NK-92 (cell line): Measurements from ENCODE around the gene TBX22.
"Not testable (repeated sequence)": the region's sequence is repeated elsewhere in the genome, so short reads cannot be mapped to it uniquely, and the experiment has no call there.

Source experiments
- DNase-seq: peaks from one replicate; lab custom pipeline; 2025; ENCODE audit not compliant: unreplicated experiment; lab: John Stamatoyannopoulos, UW

TBX22 gene, protein sequence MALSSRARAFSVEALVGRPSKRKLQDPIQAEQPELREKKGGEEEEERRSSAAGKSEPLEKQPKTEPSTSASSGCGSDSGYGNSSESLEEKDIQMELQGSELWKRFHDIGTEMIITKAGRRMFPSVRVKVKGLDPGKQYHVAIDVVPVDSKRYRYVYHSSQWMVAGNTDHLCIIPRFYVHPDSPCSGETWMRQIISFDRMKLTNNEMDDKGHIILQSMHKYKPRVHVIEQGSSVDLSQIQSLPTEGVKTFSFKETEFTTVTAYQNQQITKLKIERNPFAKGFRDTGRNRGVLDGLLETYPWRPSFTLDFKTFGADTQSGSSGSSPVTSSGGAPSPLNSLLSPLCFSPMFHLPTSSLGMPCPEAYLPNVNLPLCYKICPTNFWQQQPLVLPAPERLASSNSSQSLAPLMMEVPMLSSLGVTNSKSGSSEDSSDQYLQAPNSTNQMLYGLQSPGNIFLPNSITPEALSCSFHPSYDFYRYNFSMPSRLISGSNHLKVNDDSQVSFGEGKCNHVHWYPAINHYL

DNA sequence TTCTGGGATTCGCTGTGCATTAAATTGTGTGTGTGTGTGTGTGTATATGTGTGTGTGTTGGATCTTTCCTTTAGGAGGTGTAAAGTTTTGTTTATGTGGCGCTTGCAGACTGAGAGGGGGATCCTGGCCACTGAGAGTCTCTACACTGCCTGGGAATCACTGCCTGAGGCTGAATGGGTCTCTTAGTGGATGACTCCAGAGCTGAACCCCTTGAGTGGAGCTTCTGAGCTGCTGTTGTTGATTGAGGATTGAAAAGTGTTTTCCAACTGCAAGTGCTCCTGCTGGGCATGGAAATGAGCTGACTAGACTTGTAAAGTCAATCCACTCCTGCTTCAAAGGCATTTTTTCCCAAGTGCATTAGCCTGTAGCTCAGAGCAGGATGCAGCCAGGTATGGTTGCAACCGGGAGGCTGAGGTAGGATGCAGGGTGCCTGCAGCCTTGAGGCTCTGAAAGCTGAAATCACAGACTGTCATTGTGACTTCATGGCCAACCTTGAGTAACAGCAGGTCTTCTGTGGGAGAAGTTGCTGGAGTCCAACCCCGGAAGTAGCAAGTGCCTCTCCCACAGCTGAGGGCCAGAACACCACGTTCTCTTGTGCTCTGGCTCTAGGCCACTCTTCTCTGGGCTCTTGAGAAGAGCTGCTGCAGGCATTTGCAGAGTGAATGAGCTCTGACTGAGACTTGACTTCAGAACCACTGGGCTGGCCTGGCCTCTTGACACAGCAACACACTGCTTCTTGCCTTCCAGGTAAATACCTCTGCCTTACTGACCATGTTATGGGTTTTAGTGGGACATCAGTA lies at the start of gene TBX22:
Gene TBX22, plus strand, starts transcription at position 613 of the 800 bp plus-strand sequence. CDS start 7,517 bp downstream, outside the sequence.
- no peak for DNase-seq

DNA sequence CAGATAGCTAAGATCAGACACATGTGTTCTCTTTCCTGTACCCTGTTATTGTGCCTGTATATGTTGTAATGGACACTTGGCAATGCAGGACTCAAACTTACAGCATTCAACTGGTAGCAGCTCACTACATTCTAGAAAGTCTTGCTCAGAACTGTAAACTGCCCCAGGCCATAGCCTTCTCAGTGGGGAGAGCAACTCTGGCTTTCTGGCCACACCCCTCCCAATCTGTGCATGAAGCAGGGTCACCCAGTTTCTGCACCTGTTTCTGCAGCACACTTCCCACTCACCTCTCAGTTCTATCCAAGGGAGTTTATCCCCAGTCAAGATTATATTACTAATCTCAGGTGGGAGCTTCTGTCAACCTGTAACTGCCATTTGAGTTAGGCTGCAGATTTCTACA lies 38.9 kb upstream of the TBX22 start:
- no peak for DNase-seq

DNA sequence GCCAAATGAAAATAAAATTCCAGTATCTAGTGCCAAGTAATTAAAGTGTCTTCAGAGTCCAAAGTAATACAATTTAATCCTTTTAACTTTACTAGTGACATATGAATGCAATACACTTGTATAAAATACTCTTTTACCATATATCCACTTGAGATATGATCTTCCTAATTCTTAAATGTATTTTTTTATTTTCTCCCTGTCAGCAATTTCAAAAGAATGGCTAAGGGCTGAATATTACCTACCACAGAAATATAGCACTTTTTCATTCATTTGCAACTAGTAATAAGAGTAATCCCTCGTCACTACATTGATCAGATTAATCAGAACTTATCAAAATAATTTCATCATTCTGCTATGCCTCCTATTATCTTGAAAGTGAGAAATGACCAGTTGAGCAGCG lies 10.1 kb upstream of the TBX22 start:
- DNase-seq = no peak

DNA sequence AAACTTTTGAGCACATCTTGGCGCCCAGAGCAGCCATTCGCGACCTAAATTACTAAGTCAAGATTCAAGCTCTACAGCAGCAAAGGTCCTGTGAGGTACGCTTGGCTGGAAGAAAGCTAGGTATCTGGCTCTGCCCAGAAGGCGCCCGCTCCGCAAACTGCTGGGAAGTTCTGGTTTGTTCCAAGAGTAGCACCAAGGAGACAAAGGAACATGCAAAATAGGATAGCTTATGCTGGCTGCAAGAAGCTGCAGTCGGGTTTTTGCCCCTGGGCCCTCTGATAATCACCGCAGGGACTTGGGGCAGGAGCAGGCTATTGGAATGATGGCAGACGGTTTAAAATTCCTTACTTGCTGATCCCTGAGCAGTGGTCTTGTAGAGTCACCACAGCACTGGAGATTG lies 3.0 kb upstream of the TBX22 start:
- no peak for DNase-seq

DNA sequence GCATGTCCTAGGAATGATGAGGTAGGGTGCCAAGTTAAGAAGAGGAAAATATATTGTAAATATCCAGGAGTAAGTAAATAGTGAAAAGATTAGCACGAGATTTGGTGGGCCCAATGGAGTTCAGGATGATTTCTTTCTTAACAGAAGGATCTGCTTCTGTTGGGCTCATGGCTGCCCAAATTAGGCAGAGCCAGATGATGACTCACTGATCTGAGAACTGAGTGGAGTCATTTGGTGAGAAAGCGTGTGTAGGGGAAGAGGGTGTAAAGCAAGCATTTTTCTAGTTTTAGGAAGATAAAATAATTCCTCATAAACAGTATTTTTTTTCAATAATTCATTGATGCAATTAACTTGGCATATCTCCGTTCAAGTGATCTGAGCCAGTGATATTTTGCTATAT lies 1.6 kb downstream of the TBX22 start:
- no peak for DNase-seq

DNA sequence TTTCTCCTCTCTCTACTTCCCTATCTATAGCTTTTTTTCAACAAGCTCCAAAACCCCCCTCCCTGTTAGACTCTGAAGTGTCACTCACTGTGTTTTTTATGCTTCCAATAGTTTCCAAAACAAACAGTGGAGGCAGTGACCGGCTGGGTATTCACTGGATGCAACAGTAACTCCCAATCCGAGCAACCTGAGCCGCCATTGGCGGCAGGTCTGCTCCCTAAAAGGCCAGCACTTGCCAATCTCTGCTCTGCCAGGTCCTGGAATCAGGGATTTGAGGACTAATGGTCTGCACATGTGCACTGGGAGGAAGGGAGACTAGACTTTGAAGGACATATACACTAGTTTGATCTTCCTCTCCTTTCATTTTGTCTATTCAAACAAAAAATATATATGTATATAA lies 7.1 kb downstream of the TBX22 start:
- no peak for DNase-seq

DNA sequence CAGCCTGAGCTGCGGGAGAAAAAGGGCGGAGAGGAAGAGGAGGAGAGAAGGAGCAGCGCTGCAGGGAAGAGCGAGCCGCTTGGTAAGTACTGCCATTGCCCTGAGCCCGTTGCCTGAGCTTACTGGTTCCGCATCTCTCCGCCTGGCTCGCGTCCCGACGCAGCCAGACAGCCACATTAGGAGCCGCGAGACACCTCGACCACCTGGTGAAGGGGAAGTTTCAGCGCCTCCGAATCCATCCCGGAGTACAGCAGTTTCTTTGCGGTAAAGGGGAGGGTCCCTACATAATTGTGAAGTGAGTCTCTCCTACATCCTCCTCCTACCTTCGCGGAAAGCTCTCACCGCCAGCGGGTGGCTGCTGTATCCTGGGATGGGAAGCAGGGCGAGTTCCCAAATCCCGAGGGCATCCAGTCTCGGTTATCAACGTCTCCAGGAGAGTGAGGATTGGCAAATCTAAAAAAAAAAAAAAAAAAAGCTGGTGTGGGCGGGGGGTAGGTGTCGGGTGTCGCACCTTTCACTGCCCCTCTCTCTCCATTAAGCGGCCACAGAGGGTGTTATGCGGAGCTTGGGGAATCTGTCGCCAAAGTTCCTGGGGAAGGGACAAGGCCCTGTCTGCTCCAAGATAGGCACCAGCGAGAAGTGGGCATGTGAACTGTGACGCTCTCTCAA lies 7.9 kb downstream of the TBX22 start:
- DNase-seq = no peak

DNA sequence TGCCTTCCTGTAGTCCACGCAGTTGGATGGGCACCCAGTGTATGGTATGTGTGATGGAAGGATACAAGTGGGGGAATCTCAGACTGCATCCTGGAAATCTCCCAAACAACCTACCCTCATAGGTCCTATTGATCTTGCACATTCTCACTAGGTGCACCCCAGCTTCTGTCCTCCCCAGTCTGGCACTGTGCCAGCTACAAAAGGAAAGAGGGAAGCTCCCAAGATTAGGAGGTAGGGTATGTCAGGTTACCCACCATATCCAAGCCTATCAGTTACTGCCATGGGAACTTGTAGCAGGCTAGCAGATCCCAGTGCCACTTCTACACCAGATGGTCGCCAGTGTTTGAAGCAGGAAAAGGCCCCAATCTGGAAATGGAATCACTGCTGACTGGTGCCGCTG lies 11.6 kb downstream of the TBX22 start:
- DNase-seq = no peak

DNA sequence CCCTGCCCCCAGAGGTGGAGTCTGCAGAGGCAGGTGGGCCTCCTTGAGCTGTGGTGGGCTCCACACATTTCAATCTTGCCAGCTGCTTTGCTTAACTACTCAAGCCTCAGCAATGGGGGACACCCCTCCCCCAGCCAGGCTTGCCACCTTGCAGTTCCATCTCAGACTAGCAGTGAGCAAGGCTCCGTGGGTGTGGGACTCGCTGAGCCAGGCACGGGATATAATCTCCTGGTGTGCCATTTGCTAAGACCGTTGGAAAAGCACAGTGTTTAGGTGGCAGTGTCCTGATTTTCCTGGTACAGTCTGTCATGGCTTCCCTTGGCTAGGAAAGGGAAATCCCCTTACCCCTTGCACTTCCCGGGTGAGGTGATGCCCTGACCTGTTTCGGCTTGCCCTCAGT lies 51.6 kb downstream of the TBX22 start:
- not testable (repeated sequence) for DNase-seq

DNA sequence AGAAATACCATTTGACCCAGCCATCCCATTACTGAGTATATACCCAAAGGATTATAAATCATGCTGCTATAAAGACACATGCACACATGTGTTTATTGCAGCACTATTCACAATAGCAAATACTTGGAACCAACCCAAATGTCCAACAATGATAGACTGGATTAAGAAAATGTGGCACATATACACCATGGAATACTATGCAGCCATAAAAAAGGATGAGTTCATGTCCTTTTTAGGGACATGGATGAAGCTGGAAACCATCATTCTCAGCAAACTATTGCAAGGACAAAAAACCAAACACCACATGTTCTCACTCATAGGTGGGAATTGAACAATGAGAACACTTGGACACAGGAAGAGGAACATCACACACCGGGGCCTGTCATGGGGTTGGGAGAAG lies 61.1 kb downstream of the TBX22 start:
- DNase-seq = not testable (repeated sequence)
